Measurements from ENCODE around the gene SYTL4. TPM values are rescaled to one million over a fixed set of nuclear protein-coding genes. Genes with fewer than 3 reads are reported as not detected.

SYTL4 gene
- total and polyA plus RNA-seq, 2 of the 13 experiments (the other 11 are each of a cell fraction or from before 2014, with no cell fraction given): 0.41 to 0.73 TPM

DNA sequence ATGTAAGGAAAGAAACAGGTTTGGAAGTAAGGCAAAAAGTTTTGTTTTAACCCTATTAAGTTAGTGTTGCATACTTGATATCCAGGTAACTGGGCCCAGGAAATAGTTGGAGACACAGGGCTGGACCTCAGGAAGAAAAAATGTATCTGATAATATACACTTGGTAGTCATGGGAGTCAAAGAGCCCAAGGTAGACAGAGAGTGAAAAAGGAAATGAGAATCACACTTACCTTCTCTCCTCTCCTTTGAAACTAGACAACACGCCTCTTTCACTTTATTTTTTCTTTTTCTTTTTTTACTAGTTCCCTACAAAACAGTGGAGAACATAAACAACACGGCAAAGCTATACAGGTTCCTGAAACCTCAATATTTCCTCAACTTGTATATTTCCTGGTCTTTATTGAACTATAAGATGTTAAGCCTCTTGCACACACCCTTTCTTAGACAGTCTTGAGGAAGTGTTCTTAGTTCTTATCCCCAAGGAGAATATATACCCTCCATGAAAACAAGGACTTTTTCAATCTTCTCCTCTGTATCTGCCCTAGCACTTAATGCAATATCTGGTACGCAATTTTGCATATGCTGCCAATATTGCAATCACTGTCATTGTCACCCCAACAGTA, 27.2 kb downstream of the SYTL4 start:
- BruUV-seq (replicated peaks): no TSS peak
- WGBS (ENCODE audit: low lambda C conversion rate): 0% methylated on average over 3 of the region's 3 CpGs
- in situ Hi-C loops (cut with HindIII; ENCODE audit: extremely low pct_ligation_motif_present, low pct_unique_long_range_greater_than_20kb) (no loop called here), intact Hi-C loops (cut with micrococcal nuclease; ENCODE audit: unreplicated experiment) (no loop called here)
- no peak overlapping the region for H2AFZ ChIP-seq (ENCODE audit: low read length)
- H3K79me2 ChIP-seq (ENCODE audit: insufficient read depth, low read length): no peaks in the 10 kb centered on the region
- ChIA-PET POLR2A (no interaction called here), CTCF (ENCODE audit: low intra/inter-chr PET ratio, low total read pairs) (no interaction called here)
- H3K4me3 ChIP-seq (replicated peaks in 1 of 3; ENCODE audit: insufficient read depth in 1 of 3, low read depth in 2 of 3, low read length in 3 of 3): no peak overlapping the region
- no peaks in the 10 kb centered on the region for H3K9me3 ChIP-seq (ENCODE audit: low read length)
- no peak overlapping the region for H3K27ac ChIP-seq (ENCODE audit: extremely low read length, insufficient read depth, low read length)
- H3K36me3 ChIP-seq (replicated peaks in 1 of 2; ENCODE audit: control insufficient read depth in 1 of 2, insufficient read depth in 2 of 2, low read length in 2 of 2): no peaks in the 10 kb centered on the region
- no peaks in the 10 kb centered on the region for H3K4me1 ChIP-seq (ENCODE audit: insufficient read depth, low read length)
- DNase-seq (ENCODE audit: low spot score) (no peak), FAIRE-seq (no peak), ATAC-seq (no peak)
- no peaks in the 10 kb centered on the region for H4K20me1 ChIP-seq (ENCODE audit: insufficient read depth, low read length)
- TF ChIP-seq ZNF577 (CRISPR knock-in tag; IDR thresholded peaks at IDR 0.05; ENCODE audit: borderline replicate concordance, low read depth): no peak
- no peak for TF ChIP-seq SKIL (CRISPR knock-in tag; IDR thresholded peaks at IDR 0.05; ENCODE audit: borderline replicate concordance)
- no peak overlapping the region for H3K9ac ChIP-seq (ENCODE audit: insufficient read depth, low read depth, low read length)
- H3K27me3 ChIP-seq (ENCODE audit: control insufficient read depth in 1 of 2, insufficient read depth in 2 of 2, low read length in 2 of 2): no peaks in the 10 kb centered on the region
- no peak overlapping the region for H3K4me2 ChIP-seq (ENCODE audit: low read depth, low read length)

DNA sequence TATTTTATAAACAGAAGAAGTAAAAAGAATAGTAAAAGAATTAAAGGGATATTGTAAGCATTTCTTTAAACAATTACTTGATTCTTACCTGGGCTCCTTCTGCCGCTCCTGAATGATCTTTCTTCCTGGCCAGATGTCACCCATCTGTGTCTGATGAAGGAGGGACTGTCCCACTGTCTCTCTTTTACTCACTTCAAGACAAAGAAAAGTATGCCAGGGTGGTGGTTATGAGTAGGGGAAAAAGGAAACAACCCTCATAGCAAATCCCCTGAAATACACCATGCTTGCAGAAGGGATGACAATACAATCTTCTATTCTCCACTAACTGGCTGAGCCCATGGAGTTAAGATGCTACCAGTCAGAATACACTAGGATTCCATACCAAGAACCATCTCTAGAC, 31.1 kb downstream of the SYTL4 start:
- TF ChIP-seq MED8 (CRISPR knock-in tag; IDR thresholded peaks at IDR 0.05; ENCODE audit: insufficient replicate concordance): no peak
- no peak for TF ChIP-seq ZNF136 (CRISPR knock-in tag; IDR thresholded peaks at IDR 0.05; ENCODE audit: low read depth)
- no peak for TF ChIP-seq HDAC1 (CRISPR knock-in tag; IDR thresholded peaks at IDR 0.05)
- TF ChIP-seq MIER2 (CRISPR knock-in tag; IDR thresholded peaks at IDR 0.05): no peak
- no peak for TF ChIP-seq AKAP8 (CRISPR knock-in tag; IDR thresholded peaks at IDR 0.05)
- no peak for TF ChIP-seq MLX (CRISPR knock-in tag; IDR thresholded peaks at IDR 0.05)
- TF ChIP-seq, protein P1, sequence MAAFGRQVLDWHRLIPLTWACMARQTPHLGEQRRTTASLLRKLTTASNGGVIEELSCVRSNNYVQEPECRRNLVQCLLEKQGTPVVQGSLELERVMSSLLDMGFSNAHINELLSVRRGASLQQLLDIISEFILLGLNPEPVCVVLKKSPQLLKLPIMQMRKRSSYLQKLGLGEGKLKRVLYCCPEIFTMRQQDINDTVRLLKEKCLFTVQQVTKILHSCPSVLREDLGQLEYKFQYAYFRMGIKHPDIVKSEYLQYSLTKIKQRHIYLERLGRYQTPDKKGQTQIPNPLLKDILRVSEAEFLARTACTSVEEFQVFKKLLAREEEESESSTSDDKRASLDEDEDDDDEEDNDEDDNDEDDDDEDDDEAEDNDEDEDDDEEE (CRISPR knock-in tag; IDR thresholded peaks at IDR 0.05): no peak
- TF ChIP-seq HNRNPK (IDR thresholded peaks at IDR 0.05; ENCODE audit: low read depth, low read length, poor library complexity, severe bottlenecking): no peak
- TF ChIP-seq ESRRA (CRISPR knock-in tag; IDR thresholded peaks at IDR 0.05; ENCODE audit: low read depth): no peak
- no peak for TF ChIP-seq HNRNPH1 (optimal IDR thresholded peaks at IDR 0.05; ENCODE audit: low read depth, low read length)
- Histone ChIP-seq H3K27ac (ENCODE audit: extremely low read length, insufficient read depth, low read length) (no peak overlapping the region), H3K36me3 (replicated peaks in 1 of 2; ENCODE audit: control insufficient read depth in 1 of 2, insufficient read depth in 2 of 2, low read length in 2 of 2) (no peaks in the 10 kb centered on the region), H2AFZ (ENCODE audit: low read length) (no peak overlapping the region), H3K4me3 (replicated peaks in 1 of 3; ENCODE audit: insufficient read depth in 1 of 3, low read depth in 2 of 3, low read length in 3 of 3) (no peak overlapping the region), H3K9ac (ENCODE audit: insufficient read depth, low read depth, low read length) (no peak overlapping the region), H3K4me1 (ENCODE audit: insufficient read depth, low read length) (no peaks in the 10 kb centered on the region), H4K20me1 (ENCODE audit: insufficient read depth, low read length) (no peaks in the 10 kb centered on the region), H3K27me3 (ENCODE audit: control insufficient read depth in 1 of 2, insufficient read depth in 2 of 2, low read length in 2 of 2) (no peaks in the 10 kb centered on the region), H3K79me2 (ENCODE audit: insufficient read depth, low read length) (no peaks in the 10 kb centered on the region), H3K4me2 (ENCODE audit: low read depth, low read length) (no peak overlapping the region), H3K9me3 (ENCODE audit: low read length) (no peaks in the 10 kb centered on the region)
- ATAC-seq (no peak), DNase-seq (ENCODE audit: low spot score) (no peak), FAIRE-seq (no peak)
- whole genome bisulfite sequencing (ENCODE audit: low lambda C conversion rate): 87% methylated on average over 1 of the region's 1 CpG
- intact Hi-C loops (cut with micrococcal nuclease; ENCODE audit: unreplicated experiment): no loop called here
- no TSS peak for BruUV-seq (replicated peaks)
- ChIA-PET POLR2A (no interaction called here), CTCF (ENCODE audit: low intra/inter-chr PET ratio, low total read pairs) (no interaction called here)
- in situ Hi-C loops (cut with HindIII; ENCODE audit: extremely low pct_ligation_motif_present, low pct_unique_long_range_greater_than_20kb): no loop called here

Measured in HepG2 (cell line).